Measurements from ENCODE around the gene ZNHIT6. TPM values are rescaled to one million over a fixed set of nuclear protein-coding genes. Genes with fewer than 3 reads are reported as not detected.

The ZNHIT6 gene
- polyA plus RNA-seq, 1 donor: 17.2 TPM

DNA sequence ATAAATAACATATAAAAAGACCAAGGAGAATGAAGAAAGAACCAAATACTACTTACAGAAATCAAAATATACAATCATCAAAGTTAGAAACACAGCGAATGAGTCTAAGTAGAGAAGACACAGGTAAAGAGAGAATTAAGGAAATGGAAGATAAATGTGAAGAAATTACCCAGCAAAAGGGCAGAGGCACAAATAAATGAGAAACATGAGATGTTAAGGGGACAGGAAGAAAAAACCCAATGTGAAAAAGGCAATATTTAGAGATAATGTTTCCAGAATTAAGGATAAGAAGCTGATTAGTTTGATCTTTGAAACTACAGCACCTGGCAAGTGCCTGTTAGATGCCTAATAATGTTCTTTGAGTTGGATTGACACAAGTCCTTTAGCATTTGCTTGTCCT lies 86.8 kb downstream of the ZNHIT6 start:
- no peak for DNase-seq (ENCODE audit: low read depth)

DNA sequence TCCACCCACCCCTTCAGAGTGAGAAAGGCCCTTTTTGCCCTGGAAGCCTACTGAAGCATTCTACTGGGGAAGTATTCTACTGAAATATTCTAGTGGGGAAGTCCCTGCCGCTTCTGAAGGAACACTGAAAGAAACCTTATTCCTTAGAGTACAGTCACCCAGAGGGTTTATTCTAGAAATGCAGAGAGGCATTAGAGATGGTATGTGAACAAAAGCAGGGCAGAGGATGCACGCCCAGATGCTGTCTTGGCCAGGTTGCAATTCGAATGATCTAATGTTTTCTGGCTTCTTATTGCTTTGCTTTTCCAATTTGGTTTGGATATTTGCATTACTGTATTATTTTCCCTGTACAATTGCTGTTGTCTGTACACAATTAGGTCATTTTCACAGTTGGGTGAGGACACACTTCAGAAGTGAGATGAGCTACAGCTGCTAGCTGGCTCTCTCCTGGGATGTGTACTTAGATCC lies 90.6 kb downstream of the ZNHIT6 start:
- DNase-seq (ENCODE audit: low read depth): no peak

DNA sequence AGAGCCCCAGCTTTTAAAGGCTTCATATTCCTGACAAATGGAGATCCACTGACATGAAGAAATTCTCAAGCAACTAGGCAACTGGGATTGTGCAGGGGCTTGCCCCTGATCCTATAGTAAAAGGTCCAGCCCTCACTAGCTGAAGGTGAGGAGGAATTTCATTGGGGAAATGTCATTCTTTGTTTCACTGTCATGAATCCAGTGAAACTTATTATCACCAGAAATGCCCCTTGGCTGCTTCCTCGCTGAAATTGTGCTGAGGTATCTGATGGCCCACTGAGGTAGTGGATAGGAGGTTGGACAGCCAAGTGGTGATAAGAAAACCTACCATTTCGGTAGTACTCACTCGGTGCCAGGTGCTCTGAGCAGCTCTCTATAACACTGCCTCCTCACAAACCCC lies 91.5 kb downstream of the ZNHIT6 start:
- DNase-seq (ENCODE audit: low read depth): no peak

DNA sequence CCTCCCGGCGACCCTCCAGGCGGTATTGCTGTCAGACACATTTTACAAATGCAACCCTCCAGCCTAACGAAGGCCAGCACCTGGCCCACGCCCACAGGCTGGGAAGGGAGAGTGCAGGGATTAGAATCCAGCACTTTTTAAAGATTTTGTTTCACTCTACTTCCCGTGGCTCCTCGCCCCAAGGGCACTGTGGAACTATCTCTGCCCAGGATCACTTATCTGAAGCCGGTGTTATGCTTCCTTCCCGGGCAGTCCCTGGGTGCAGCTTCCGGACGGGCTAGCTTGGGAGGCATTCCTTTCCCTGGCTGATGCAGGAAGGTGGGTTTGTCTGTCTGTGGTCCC lies 91.9 kb downstream of the ZNHIT6 start:
- DNase-seq (ENCODE audit: low read depth): no peak

- no peak for DNase-seq (ENCODE audit: low read depth)
Observed at GRCh38 chr1:85615586-85616363, 92.5 kb downstream of the ZNHIT6 start.

- no peak for DNase-seq (ENCODE audit: low read depth)
Observed at GRCh38 chr1:85612704-85613361, 95.4 kb downstream of the ZNHIT6 start.

DNA sequence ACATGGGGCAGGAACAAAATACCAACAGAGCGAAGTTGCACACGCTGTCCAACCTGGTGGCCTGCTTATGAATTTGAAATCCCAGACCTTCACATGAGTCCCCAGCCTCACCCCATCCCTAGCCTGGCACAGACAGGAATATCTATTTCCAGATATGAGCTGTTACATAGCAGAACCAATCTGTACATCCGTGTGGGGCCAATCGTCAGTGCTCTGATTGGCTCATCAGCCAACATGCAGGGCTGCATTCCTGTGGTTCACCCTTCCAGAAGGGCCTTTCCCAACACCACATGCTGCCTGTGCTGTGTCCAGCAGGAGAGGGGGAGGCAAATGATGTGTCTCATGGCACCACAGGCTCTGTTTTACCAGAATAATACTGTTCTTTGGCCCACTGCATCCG lies 96.4 kb downstream of the ZNHIT6 start:
- no peak for DNase-seq (ENCODE audit: low read depth)

DNA sequence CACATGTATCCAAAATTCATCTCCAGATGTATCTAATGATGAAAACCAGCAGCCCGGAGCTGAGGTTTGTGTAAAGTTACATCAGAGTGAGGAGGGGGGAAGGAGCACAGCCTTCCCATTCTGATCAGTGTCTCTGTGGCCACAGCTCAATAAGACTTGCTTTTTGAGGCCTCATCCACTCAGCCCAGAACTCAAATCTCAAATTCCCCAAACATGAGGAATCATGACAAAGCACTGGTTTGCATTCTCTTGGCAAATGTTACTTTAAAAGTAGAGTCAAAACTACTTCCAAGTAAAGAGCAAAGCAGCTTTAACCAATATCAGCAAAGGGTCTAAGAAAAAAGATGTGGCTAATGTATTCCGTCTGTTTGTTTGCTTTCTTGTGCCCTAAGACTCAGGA lies 96.8 kb downstream of the ZNHIT6 start:
- DNase-seq (ENCODE audit: low read depth): peak; percentile 72

DNA sequence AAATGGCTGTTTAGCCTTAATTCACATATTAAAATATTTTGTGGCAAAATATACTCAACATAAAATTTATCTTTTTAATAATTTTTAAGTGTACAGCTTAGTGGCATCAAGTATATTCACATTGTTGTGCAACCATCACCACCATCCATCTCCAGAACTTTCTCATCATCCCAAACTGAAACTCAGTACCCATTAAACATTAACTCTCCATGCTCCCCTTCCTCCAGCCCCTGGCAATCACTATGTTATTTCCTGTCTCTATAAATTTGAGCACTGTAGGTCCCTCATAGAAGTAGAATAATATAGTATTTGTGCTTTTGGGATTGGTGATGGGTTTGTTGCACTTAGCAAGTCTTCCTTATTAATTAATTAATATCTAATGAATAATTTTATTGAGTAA lies 98.3 kb downstream of the ZNHIT6 start:
- no peak for DNase-seq (ENCODE audit: low read depth)

DNA sequence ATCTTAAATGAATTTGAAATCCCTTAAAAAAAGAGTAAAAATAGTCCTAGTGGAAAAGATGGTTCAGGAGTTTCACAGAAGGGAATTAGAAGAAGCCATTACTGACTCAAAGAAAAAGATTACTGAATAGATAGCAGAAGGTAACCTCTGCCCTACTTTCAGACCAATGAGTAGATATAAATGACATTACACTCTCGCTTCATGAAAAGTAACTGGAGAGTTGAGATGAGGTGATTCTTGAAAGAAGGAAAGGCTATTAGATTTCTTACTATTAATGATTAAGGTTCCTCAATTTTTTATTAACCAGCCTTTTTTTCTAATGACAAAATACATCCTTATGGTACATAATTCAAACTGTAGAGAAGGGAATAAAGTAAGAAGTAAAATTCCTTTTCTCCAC lies 99.4 kb downstream of the ZNHIT6 start:
- DNase-seq (ENCODE audit: low read depth): no peak

DNA sequence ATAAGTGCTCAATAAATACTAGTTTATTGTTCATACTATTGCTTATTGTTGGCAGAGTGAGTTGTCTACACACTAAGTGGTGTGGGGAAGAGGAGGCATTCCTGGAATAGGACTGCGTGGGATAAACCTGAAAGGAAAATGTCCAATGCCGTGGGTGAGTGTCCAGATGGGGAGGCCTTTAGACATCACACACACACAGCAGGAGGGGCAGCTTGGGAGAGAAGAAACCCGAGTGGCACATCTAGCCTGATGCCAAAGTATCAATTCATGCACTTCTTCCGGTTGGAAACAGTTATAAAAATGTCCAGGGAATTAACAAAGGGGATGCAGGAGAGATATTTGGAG lies 100.3 kb downstream of the ZNHIT6 start:
- DNase-seq (ENCODE audit: low read depth): no peak

- DNase-seq (ENCODE audit: low read depth): no peak
Observed at GRCh38 chr1:85607126-85607920, 100.9 kb downstream of the ZNHIT6 start.

DNA sequence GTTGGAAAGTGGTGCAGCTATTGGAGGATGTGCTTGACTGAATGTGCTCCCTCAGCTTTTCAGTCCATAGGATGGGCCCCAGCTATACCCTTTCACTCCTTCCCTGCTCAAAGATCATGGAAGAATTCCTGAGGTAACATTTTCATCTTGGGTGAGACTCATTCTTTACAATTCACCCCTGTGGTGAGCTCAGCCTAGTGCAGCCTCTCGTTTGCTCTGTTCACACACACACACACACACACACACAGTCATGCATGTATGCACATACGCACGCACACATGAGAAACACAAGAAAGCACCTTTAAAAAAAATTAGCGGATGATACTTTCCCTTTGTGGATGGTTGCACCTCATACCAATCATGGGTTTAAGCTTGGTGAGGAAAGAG lies 101.8 kb downstream of the ZNHIT6 start:
- DNase-seq (ENCODE audit: low read depth): no peak

GRCh38 chr1:85605484-85606413 lies 102.5 kb downstream of the ZNHIT6 start:
- DNase-seq (ENCODE audit: low read depth): no peak

DNA sequence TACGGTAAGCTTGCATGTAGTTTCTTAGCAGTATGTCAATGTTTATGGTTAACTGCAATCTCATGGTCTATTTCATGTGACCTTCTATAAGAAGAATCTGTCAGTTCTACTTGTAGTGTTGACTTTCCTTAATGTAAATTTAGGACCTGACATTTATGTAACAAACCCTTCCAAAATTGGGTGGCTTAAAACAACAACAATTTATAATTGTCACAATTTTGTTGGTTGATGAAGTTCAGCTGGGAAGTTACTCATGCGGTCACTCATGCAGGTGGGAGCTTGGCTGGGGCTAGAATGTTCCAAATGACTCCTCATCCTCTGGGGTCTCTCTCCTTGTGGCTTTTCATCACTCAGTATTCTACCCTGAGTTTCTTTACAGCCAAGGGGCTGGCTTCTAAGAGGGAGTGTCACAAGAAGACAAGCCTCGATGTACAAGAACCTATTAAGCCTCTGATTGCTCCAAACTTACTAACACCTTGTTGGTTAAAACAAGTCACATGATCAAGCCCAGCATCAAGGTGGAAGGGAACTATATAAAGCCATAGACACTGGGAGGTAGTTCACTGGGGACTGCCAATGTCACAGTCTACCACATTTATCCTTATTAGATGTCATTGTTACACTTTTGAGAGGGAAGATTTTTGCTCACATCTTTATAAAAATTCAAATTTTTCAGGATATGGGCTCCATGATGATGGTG lies 103.8 kb downstream of the ZNHIT6 start:
- no peak for DNase-seq (ENCODE audit: low read depth)

GRCh38 chr1:85603086-85603880 lies 105.0 kb downstream of the ZNHIT6 start:
- no peak for DNase-seq (ENCODE audit: low read depth)

DNA sequence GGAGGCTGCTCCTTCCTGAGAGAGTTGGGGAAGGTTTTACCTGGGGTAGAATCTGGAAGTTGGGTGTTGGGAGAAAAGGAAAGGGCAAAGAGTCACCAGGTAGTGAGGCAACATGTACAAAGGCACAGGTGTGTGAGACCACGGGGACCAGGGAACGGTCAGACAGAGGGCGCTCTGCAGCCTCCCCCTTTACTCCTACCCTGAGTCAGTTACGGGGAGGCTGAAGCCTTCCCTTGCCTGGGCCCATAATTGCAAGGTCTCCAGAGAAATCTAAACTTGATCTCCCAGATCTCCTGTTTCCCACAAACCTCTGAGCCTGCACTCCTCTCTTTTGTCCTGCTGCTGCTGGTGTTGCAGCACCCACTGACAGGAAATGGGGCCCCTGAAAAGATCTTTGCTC lies 105.7 kb downstream of the ZNHIT6 start:
- DNase-seq (ENCODE audit: low read depth): no peak

DNA sequence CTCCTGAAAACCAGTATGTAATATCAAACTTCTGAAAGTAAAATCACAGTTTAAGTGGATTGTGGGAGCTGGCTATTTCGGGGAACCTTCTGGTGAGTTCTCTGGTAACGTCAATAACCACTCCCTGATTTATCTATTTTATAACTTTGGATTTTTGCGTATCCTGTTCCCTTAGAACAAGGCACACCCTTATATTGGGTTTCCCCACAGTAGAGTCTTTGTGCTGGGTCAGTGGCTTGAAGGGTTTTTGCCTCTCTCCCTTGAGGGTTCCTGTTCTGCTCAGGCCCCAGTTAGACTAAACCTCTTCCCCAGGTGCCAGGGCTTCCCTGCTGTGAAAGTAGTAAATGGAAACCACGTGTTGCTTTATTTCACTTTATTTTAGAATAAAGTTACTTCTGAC lies 106.3 kb downstream of the ZNHIT6 start:
- no peak for DNase-seq (ENCODE audit: low read depth)

DNA sequence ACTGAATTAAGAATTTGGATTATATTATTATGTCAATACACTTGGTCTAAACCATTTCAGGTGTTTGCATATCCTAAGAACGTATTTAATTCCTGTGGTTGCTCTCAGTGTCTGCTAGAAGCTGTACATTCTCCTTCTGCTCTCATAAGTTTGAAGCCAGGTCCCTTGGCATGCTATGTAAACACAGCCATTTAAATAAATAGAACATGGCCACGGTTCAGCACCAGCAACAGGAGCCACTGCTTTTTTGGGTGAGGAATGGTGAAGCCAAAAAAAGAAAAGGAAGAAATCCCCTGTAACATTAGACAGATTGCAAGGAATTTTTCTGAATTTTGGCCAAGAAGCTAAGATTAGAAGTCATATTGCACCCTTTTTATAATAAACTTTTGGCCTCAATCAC lies 108.6 kb downstream of the ZNHIT6 start:
- no peak for DNase-seq (ENCODE audit: low read depth)

All from forelimb muscle (tissue), 1 donor.